Aorta (tissue), 5 donors: ENCODE measurements around the gene CFAP65. TPM values are rescaled to one million over a fixed set of nuclear protein-coding genes. Genes with fewer than 3 reads are reported as not detected.

Source experiments
- ATAC-seq: fragments of 200-7000 bp; cut with Tn5 transposase; one replicate; pipeline ENCODE4 v1.9.1; 2022; ENCODE audit warnings: moderate library complexity; ENCODE audit not compliant: low FRiP score
- DNase-seq, 2 donors: peaks; one replicate each; pipeline ENCODE4 v3.0.0-alpha.2; 2020
- H3K27ac ChIP-seq, 2 donors: one replicate each; pipeline ENCODE4 v1.5.1; 2013; ENCODE audit warnings: low read length in 2 of 2, mild to moderate bottlenecking in 2 of 2, moderate library complexity in 2 of 2, control low read depth in 1 of 2, inconsistent platforms in 1 of 2, low read depth in 1 of 2
- H3K27me3 ChIP-seq, 2 donors: one replicate each; pipeline ENCODE4 v1.6.1; 2013; ENCODE audit warnings: control low read depth in 1 of 2, low read length in 1 of 2, mild to moderate bottlenecking in 1 of 2, moderate library complexity in 1 of 2; ENCODE audit not compliant: insufficient read depth in 2 of 2, control insufficient read depth in 1 of 2
- H3K36me3 ChIP-seq, 2 donors: one replicate each; pipeline ENCODE4 v1.6.1; 2013; ENCODE audit warnings: control low read depth in 1 of 2, low read length in 1 of 2, mild to moderate bottlenecking in 1 of 2; ENCODE audit not compliant: insufficient read depth in 2 of 2, control insufficient read depth in 1 of 2
- H3K4me1 ChIP-seq, 2 donors: one replicate each; pipeline ENCODE4 v1.6.1; 2013; ENCODE audit warnings: low read length in 2 of 2, control low read depth in 1 of 2, mild to moderate bottlenecking in 1 of 2, moderate library complexity in 1 of 2; ENCODE audit not compliant: insufficient read depth in 2 of 2, control insufficient read depth in 1 of 2
- H3K4me3 ChIP-seq, 2 donors: one replicate each; pipeline ENCODE4 v1.5.1; 2013; ENCODE audit warnings: low read length in 2 of 2, control low read depth in 1 of 2, mild to moderate bottlenecking in 1 of 2
- H3K9me3 ChIP-seq: one replicate; pipeline ENCODE4 v1.6.1; 2013; ENCODE audit warnings: mild to moderate bottlenecking, low read length; ENCODE audit not compliant: control insufficient read depth
- WGBS, 2 donors: extraction: QIAGEN DNeasy Blood & Tissue Kit; methylation state at CpG; one replicate each; pipeline ENCODE4 v1.1.7; 2013; 5-methylcytosine and 5-hydroxymethylcytosine counted together
- intact Hi-C, 2 donors: fragments of 100-400 bp; cut with DNase I; formaldehyde crosslinking; loops; one replicate each; pipeline versions ENCODE4 v1.14.2 to v1.15.0; 2022
- polyA plus RNA-seq, 2 donors: library from polyadenylated mRNA; stranded (reverse); fragments of 200-250 nt; gene quantifications; one replicate each; pipeline ENCODE4 v1.2.3, GENCODE V29; 2013
- total RNA-seq, 2 donors: library from RNA; stranded (reverse); fragmentation: NEBNext Ultra II Directional; extraction: Animal tissue kit (Norgen Biotek cat#: 25700); gene quantifications; one replicate each; pipeline ENCODE4 v1.2.1, GENCODE V29; 2021
- donor health status: healthy with polysubstance abuse.
- donor health status: Bipolar disorder and iron deficiency.
- donor health status: DM: no; HTN: no; CAD: no.
- donor health status: DM: no; HTN: no; CAD: no.
- donor health status: DM: yes; HTN: yes; CAD: no.

CFAP65 gene
- total and polyA plus RNA-seq, 4 donors: 0.15 TPM; not detected in 3

- DNase-seq: no peak
- Histone ChIP-seq H3K9me3 (no peaks in the 10 kb centered on the region), H3K4me3 (no peak overlapping the region), H3K4me1 (no peaks in the 10 kb centered on the region), H3K27ac (no peak overlapping the region), H3K27me3 (no peaks in the 10 kb centered on the region), H3K36me3 (no peaks in the 10 kb centered on the region)
- intact Hi-C loops: no loop called here
- WGBS, 2 donors: 19 to 22% methylated on average over 25 to 26 of the region's 26 CpGs
- ATAC-seq: no peak
These were observed 40.2 kb downstream of the CFAP65 start for GRCh38 chr2:219001100-219001576.

GRCh38 chr2:219000569-219000960 lies 40.8 kb downstream of the CFAP65 start:
- intact Hi-C loops: no loop called here
- Histone ChIP-seq H3K27me3 (no peaks in the 10 kb centered on the region), H3K4me3 (no peak overlapping the region), H3K27ac (no peak overlapping the region), H3K9me3 (no peaks in the 10 kb centered on the region), H3K36me3 (no peaks in the 10 kb centered on the region), H3K4me1 (no peaks in the 10 kb centered on the region)
- DNase-seq (no peak), ATAC-seq (no peak)
- WGBS, 2 donors: 46 to 47% methylated on average over 8 of the region's 8 CpGs

- no peaks in the 10 kb centered on the region for H3K9me3 ChIP-seq
- no peak overlapping the region for H3K27ac ChIP-seq
- no peaks in the 10 kb centered on the region for H3K36me3 ChIP-seq
- no peaks in the 10 kb centered on the region for H3K27me3 ChIP-seq
- H3K4me1 ChIP-seq: no peaks in the 10 kb centered on the region
- DNase-seq (no peak), ATAC-seq (no peak)
- WGBS, 2 donors: 26 to 28% methylated on average over 9 of the region's 9 CpGs
- intact Hi-C loops: loop anchor here in 1 of 2 donors (10.0 kb wide), 1 partner anchor 155 kb away; no protein-coding TSS in a partner anchor
- no peak overlapping the region for H3K4me3 ChIP-seq
These were observed 41.3 kb downstream of the CFAP65 start for GRCh38 chr2:218999881-219000568.

- ATAC-seq (no peak), DNase-seq (no peak)
- Histone ChIP-seq H3K9me3 (no peaks in the 10 kb centered on the region), H3K4me3 (no peak overlapping the region), H3K36me3 (no peaks in the 10 kb centered on the region), H3K4me1 (no peaks in the 10 kb centered on the region), H3K27ac (no peak overlapping the region), H3K27me3 (no peaks in the 10 kb centered on the region)
- 78 to 83% methylated on average over 10 of the region's 10 CpGs for WGBS, 2 donors
- intact Hi-C loops: loop anchor here in 1 of 2 donors (10.0 kb wide), 1 partner anchor 156 kb away; no protein-coding TSS in a partner anchor
These were observed 42.1 kb downstream of the CFAP65 start for GRCh38 chr2:218999021-218999880.

GRCh38 chr2:218998414-218999002 lies 42.8 kb downstream of the CFAP65 start:
- 86 to 88% methylated on average over 12 of the region's 12 CpGs for WGBS, 2 donors
- intact Hi-C loops: loop anchor here in 1 of 2 donors (10.0 kb wide), 1 partner anchor 156 kb away; no protein-coding TSS in a partner anchor
- DNase-seq (no peak), ATAC-seq (no peak)
- Histone ChIP-seq H3K27ac (no peak overlapping the region), H3K27me3 (no peaks in the 10 kb centered on the region), H3K4me3 (no peak overlapping the region), H3K9me3 (no peaks in the 10 kb centered on the region), H3K36me3 (no peaks in the 10 kb centered on the region), H3K4me1 (no peaks in the 10 kb centered on the region)

- H3K27ac ChIP-seq: no peak overlapping the region
- intact Hi-C loops: loop anchor here in 1 of 2 donors (10.0 kb wide), 1 partner anchor 157 kb away; no protein-coding TSS in a partner anchor
- no peaks in the 10 kb centered on the region for H3K9me3 ChIP-seq
- H3K36me3 ChIP-seq: no peaks in the 10 kb centered on the region
- no peaks in the 10 kb centered on the region for H3K27me3 ChIP-seq
- DNase-seq (no peak), ATAC-seq (no peak)
- no peaks in the 10 kb centered on the region for H3K4me1 ChIP-seq
- H3K4me3 ChIP-seq: no peak overlapping the region
- 46 to 62% methylated on average over 2 of the region's 2 CpGs for WGBS, 2 donors
These were observed 43.6 kb downstream of the CFAP65 start for GRCh38 chr2:218997731-218998130.

- no peaks in the 10 kb centered on the region for H3K27me3 ChIP-seq
- DNase-seq: no peak
These were observed 44.4 kb downstream of the CFAP65 start for GRCh38 chr2:218996937-218997336.

GRCh38 chr2:218995972-218996711 lies 45.2 kb downstream of the CFAP65 start:
- DNase-seq (peak; percentile 87 to 96), ATAC-seq (peak; percentile 87)
- no peaks in the 10 kb centered on the region for H3K36me3 ChIP-seq
- H3K27me3 ChIP-seq: no peaks in the 10 kb centered on the region
- H3K4me3 ChIP-seq: no peak overlapping the region
- no peaks in the 10 kb centered on the region for H3K9me3 ChIP-seq
- intact Hi-C loops: loop anchor here in 1 of 2 donors (10.0 kb wide), 1 partner anchor 159 kb away; no protein-coding TSS in a partner anchor
- no peak overlapping the region for H3K27ac ChIP-seq
- WGBS, 2 donors: 4 to 5% methylated on average over 43 of the region's 43 CpGs
- no peaks in the 10 kb centered on the region for H3K4me1 ChIP-seq

More at GRCh38 chr2:218996937-218997336, 44.4 kb downstream of the CFAP65 start:
- no peaks in the 10 kb centered on the region for H3K4me1 ChIP-seq
- intact Hi-C loops: loop anchor here in 1 of 2 donors (10.0 kb wide), 1 partner anchor 158 kb away; no protein-coding TSS in a partner anchor
- no peak for ATAC-seq
- no peaks in the 10 kb centered on the region for H3K36me3 ChIP-seq
- 57 to 66% methylated on average over 4 of the region's 4 CpGs for WGBS, 2 donors
- no peak overlapping the region for H3K4me3 ChIP-seq
- no peaks in the 10 kb centered on the region for H3K9me3 ChIP-seq
- H3K27ac ChIP-seq: no peak overlapping the region
